K562 (cell line): ENCODE data around the gene MFSD6L. TPM values are rescaled to one million over a fixed set of nuclear protein-coding genes. Genes with fewer than 3 reads are reported as not detected.
A peak's percentile ranks its signal among the peaks of the same experiment; 100 is the strongest.

Experiments
- ATAC-seq: fragments of 200-7000 bp; cut with Tn5 transposase; 3 replicates; pipeline ENCODE4 v1.9.1; 2020; ENCODE audit warnings: moderate library complexity
- BruUV-seq: library from RNA; stranded (reverse); fragments of 400-500 nt; replicated peaks from 2 replicates; lab custom pipeline; 2021; lab: Mats Ljungman, UMichigan
- CTCF ChIA-PET: fragments of 300-600 bp; formaldehyde crosslinking; extraction: SDS; loops from one replicate; lab custom pipeline; 2021; ENCODE audit warnings: low intra/inter-chr PET ratio; lab: Yijun Ruan, JAX
- POLR2A ChIA-PET: fragments of 300-600, 350-650 bp; sonication (Branson Sonifier 250); formaldehyde crosslinking; extraction: SDS; loops from one replicate; lab custom pipeline; 2021; ENCODE audit warnings: antibody characterized with exemption, inconsistent platforms; lab: Yijun Ruan, JAX
- DNase-seq, 4 experiments: peaks; one replicate each; pipeline versions ENCODE4 v3.0.0 to v3.0.0-alpha.2; 2011 to 2018; ENCODE audit warnings: low spot score in 3 of 4, mixed read lengths in 3 of 4; ENCODE audit errors: extremely low read depth in 1 of 4
- FAIRE-seq: peaks from 2 replicates; lab custom pipeline; 2011; peaks lifted over from hg19 to GRCh38; lab: Jason Lieb, UNC
- H2AFZ ChIP-seq: 2 replicates; pipeline ENCODE4 v1.6.0; 2011; ENCODE audit warnings: low read depth, low read length, control low read depth, inconsistent platforms
- H3K27ac ChIP-seq: fragments of 200-600 bp; 3 replicates; pipeline ENCODE4 v1.8.0; 2011; ENCODE audit warnings: low read depth, mild to moderate bottlenecking, control low read depth, inconsistent platforms, low read length, moderate library complexity, mixed read lengths; ENCODE audit errors: extremely low read depth
- H3K27me3 ChIP-seq, 2 experiments: fragments of 300-600 bp in 1 of 2; 2 replicates in 1 of 2; 3 replicates in 1 of 2; pipeline versions ENCODE4 v1.6.0 to v1.8.0; 2011; ENCODE audit warnings: inconsistent platforms in 2 of 2, low read length in 2 of 2, mild to moderate bottlenecking in 1 of 2, mixed read lengths in 1 of 2, moderate library complexity in 1 of 2; ENCODE audit not compliant: control insufficient read depth in 2 of 2, insufficient read depth in 2 of 2
- H3K36me3 ChIP-seq: fragments of 300-600 bp; 3 replicates; pipeline ENCODE4 v1.8.0; 2011; ENCODE audit warnings: mild to moderate bottlenecking, low read length, inconsistent platforms; ENCODE audit not compliant: control insufficient read depth, insufficient read depth
- H3K4me1 ChIP-seq, 2 experiments: fragments of 200-600 bp in 1 of 2; replicated peaks in 1 of 2; 2 replicates in 1 of 2; 3 replicates in 1 of 2; pipeline versions ENCODE4 v1.5.1 to v1.8.0; 2011; ENCODE audit warnings: inconsistent platforms in 2 of 2, low read length in 2 of 2, mild to moderate bottlenecking in 1 of 2, mixed read lengths in 1 of 2, moderate library complexity in 1 of 2; ENCODE audit not compliant: control insufficient read depth in 2 of 2, insufficient read depth in 2 of 2
- H3K4me2 ChIP-seq: 2 replicates; pipeline ENCODE4 v1.6.1; 2011; ENCODE audit warnings: low read length, control low read depth, inconsistent platforms, mixed read lengths; ENCODE audit not compliant: insufficient read depth
- H3K4me3 ChIP-seq: fragments of 200-600 bp; sonication (generic), shearing (Covaris generic); 2 replicates; pipeline ENCODE4 v1.5.1; 2016; ENCODE audit warnings: control low read depth, inconsistent platforms
- H3K79me2 ChIP-seq: fragments of 200-600 bp; 3 replicates; pipeline ENCODE4 v1.8.0; 2011; ENCODE audit warnings: low read length, inconsistent platforms; ENCODE audit not compliant: control insufficient read depth, insufficient read depth
- H3K9ac ChIP-seq, 2 experiments: 2 replicates each; pipeline versions ENCODE4 v1.6.0 to v1.6.1; 2011; ENCODE audit warnings: low read depth in 2 of 2, low read length in 2 of 2, control low read depth in 1 of 2, inconsistent platforms in 1 of 2, mild to moderate bottlenecking in 1 of 2, mixed read lengths in 1 of 2; ENCODE audit not compliant: insufficient read depth in 1 of 2
- H3K9me1 ChIP-seq: one replicate; pipeline ENCODE4 v1.6.0; 2011; ENCODE audit warnings: inconsistent platforms, mild to moderate bottlenecking, low read length, moderate library complexity; ENCODE audit not compliant: control insufficient read depth, insufficient read depth
- H3K9me3 ChIP-seq: replicated peaks from 2 replicates; pipeline ENCODE4 v1.5.1; 2011; ENCODE audit warnings: low read depth, low read length, inconsistent platforms; ENCODE audit not compliant: control insufficient read depth, insufficient read depth
- H4K20me1 ChIP-seq: replicated peaks from 2 replicates; pipeline ENCODE4 v1.6.1; 2011; ENCODE audit warnings: low read length, inconsistent platforms, mixed read lengths; ENCODE audit not compliant: control insufficient read depth, insufficient read depth
- ATF1 ChIP-seq, 2 experiments: fragments of 450-650 bp in 1 of 2; IDR thresholded peaks; 2 replicates each; pipeline ENCODE4 v1.6.1; 2016; ENCODE audit warnings: missing compliant biosample characterization in 1 of 2, missing genetic modification characterization in 1 of 2
- ATF7 ChIP-seq: fragments of 450-650 bp; IDR thresholded peaks from 2 replicates; pipeline ENCODE4 v1.7.1; 2014; ENCODE audit warnings: mild to moderate bottlenecking, moderate library complexity
- E2F3 ChIP-seq: fragments of 250-450 bp; sonication (Bioruptor Pico); IDR thresholded peaks from 2 replicates; pipeline ENCODE4 v1.4.0; 2020; ENCODE audit warnings: mild to moderate bottlenecking
- E2F5 ChIP-seq: sonication (generic); formaldehyde crosslinking; IDR thresholded peaks from 2 replicates; pipeline ENCODE4 v1.8.0; 2022; ENCODE audit warnings: mild to moderate bottlenecking, missing genetic modification reagents
- HCFC1 ChIP-seq: IDR thresholded peaks from 2 replicates; pipeline ENCODE4 v1.6.1; 2012; ENCODE audit warnings: low read depth, low read length, improper control_type of control experiment
- MTA3 ChIP-seq: fragments of 450-650 bp; formaldehyde crosslinking; IDR thresholded peaks from 2 replicates; pipeline ENCODE4 v1.6.1; 2017; ENCODE audit warnings: mild to moderate bottlenecking, borderline replicate concordance
- NCOA4 ChIP-seq: fragments of 450-650 bp; IDR thresholded peaks from 2 replicates; pipeline ENCODE4 v1.6.1; 2018; ENCODE audit warnings: mild to moderate bottlenecking; ENCODE audit not compliant: partially characterized antibody
- RAD21 ChIP-seq, 2 experiments: fragments of 250-450 bp in 1 of 2; fragments of 450-650 bp in 1 of 2; sonication (Bioruptor Pico) in 1 of 2; formaldehyde crosslinking in 1 of 2; IDR thresholded peaks in 1 of 2; conservative IDR thresholded peaks in 1 of 2; 2 replicates each; pipeline versions ENCODE4 v1.4.0 to v1.8.0; 2020 to 2022; ENCODE audit warnings: mild to moderate bottlenecking in 2 of 2, moderate library complexity in 1 of 2
- REST ChIP-seq, 2 experiments: fragments of 450-650 bp; formaldehyde crosslinking in 1 of 2; IDR thresholded peaks; 2 replicates each; pipeline versions ENCODE4 v1.4.0 to v1.6.1; 2014 to 2020; ENCODE audit warnings: mild to moderate bottlenecking in 2 of 2, borderline replicate concordance in 1 of 2, low read depth in 1 of 2
- TAL1 ChIP-seq: fragments of 450-650 bp; IDR thresholded peaks from 2 replicates; pipeline ENCODE4 v1.6.1; 2016; ENCODE audit warnings: mild to moderate bottlenecking
- TBL1XR1 ChIP-seq, 2 experiments: IDR thresholded peaks; 2 replicates each; pipeline ENCODE4 v1.6.1; 2012; ENCODE audit warnings: improper control_type of control experiment in 2 of 2, low read length in 2 of 2, mild to moderate bottlenecking in 1 of 2
- ZNF584 ChIP-seq: fragments of 200-800 bp; sonication (Bioruptor generic); IDR thresholded peaks from 2 replicates; pipeline ENCODE4 v1.6.1; 2016; ENCODE audit warnings: low read depth, mild to moderate bottlenecking, missing genetic modification characterization, missing compliant biosample characterization
- WGBS: fragments of 100-300 bp; shearing (Covaris generic); methylation state at CpG from one replicate; pipeline ENCODE4 v1.1.6; 2016; ENCODE audit warnings: low coverage, mixed read lengths; ENCODE audit not compliant: insufficient coverage; ENCODE audit errors: missing lambda C conversion rate; 5-methylcytosine and 5-hydroxymethylcytosine counted together
- in situ Hi-C: fragments of 300-500 bp; cut with MboI; formaldehyde crosslinking; loops from 4 replicates; pipeline ENCODE4 v1.15.0; 2018; ENCODE audit warnings: inconsistent platforms, mixed read lengths
- intact Hi-C: fragments of 100-400 bp; cut with micrococcal nuclease; formaldehyde crosslinking; loops from 2 replicates; pipeline ENCODE4 v1.14.2; 2022
- polyA plus RNA-seq, 8 experiments: library from polyadenylated mRNA; depleted of rRNA in 4 of 8; stranded (reverse) in 5 of 8; unstranded in 3 of 8; fragments of >200 nt; fragmentation: Nextera tagmentation in 2 of 8; fragmentation: Illumina TruSeq in 1 of 8; extraction: Ambion mirVana in 2 of 8; extraction: Trizol in 1 of 8; gene quantifications; 2 replicates each; pipeline versions ENCODE4 v1.2.1 to v1.2.3, GENCODE V29; 2011 to 2014; ENCODE audit warnings: inconsistent platforms in 1 of 8, missing spikeins in 1 of 8
- total RNA-seq, 7 experiments: library from RNA; depleted of rRNA in 6 of 7; stranded (reverse); fragments of >200 nt in 6 of 7; fragmentation: Illumina TruSeq in 2 of 7; extraction: Trizol in 2 of 7; gene quantifications; 2 replicates each; pipeline versions ENCODE4 v1.2.1 to v1.2.3, GENCODE V29; 2011 to 2021; ENCODE audit warnings: low replicate concordance in 1 of 7

The MFSD6L gene
- total and polyA plus RNA-seq, 9 of the 15 experiments (the other 6 are each of a cell fraction or from before 2014, with no cell fraction given): not detected

GRCh38 chr17:8785547-8786413, 13.4 kb downstream of the MFSD6L start:
- FAIRE-seq: peak; percentile 65
- Histone ChIP-seq H3K4me1 (no peaks in the 10 kb centered on the region), H3K4me2 (no peak overlapping the region), H3K9me3 (no peaks in the 10 kb centered on the region), H3K4me3 (no peak overlapping the region), H3K36me3 (no peaks in the 10 kb centered on the region), H3K79me2 (no peaks in the 10 kb centered on the region), H3K9me1 (no peaks in the 10 kb centered on the region), H2AFZ (no peak overlapping the region), H4K20me1 (no peaks in the 10 kb centered on the region), H3K27me3 (peaks cover 11 to 12% of the 10 kb centered on the region in 2 experiments; a peak in 4 of 5 replicates), H3K27ac (no peak overlapping the region), H3K9ac (no peak overlapping the region)
- WGBS: 7% methylated on average over 14 of the region's 19 CpGs
- ATAC-seq: peak; percentile 88
- intact Hi-C loops (no loop called here), in situ Hi-C loops (loop anchor here (25.0 kb wide), 1 partner anchor 723 kb away; no protein-coding TSS in a partner anchor)
- BruUV-seq: no TSS peak
- POLR2A ChIA-PET: interaction anchor here (0.6 to 1.2 kb wide), 4 partner anchors 14 to 724 kb away, joined by 3 read pairs; no protein-coding TSS in a partner anchor
- peak; percentile 57 to 61 (median 59) for DNase-seq
- CTCF ChIA-PET: interaction anchor here (0.5 to 1.8 kb wide), 7 partner anchors 11 to 726 kb away, joined by 3 to 6 read pairs (median 3); partner anchors contain the start of gene RPL26
- TF ChIP-seq REST (IDR thresholded peaks at IDR 0.05; ENCODE audit: borderline replicate concordance) (peak; percentile 57; the same call in 1 of the 2 replicates), REST (CRISPR knock-in tag; IDR thresholded peaks at IDR 0.05; ENCODE audit: low read depth) (no peak), E2F5 (no peak), HCFC1 (no peak), MTA3 (no peak), NCOA4 (no peak), TBL1XR1 (IDR thresholded peaks at IDR 0.05; ENCODE audit: low read length in 2 of 2) (no peak), TAL1 (no peak), ZNF584 (no peak), E2F3 (CRISPR knock-in tag) (no peak), ATF1 (CRISPR knock-in tag; IDR thresholded peaks at IDR 0.05) (no peak), ATF1 (tag; IDR thresholded peaks at IDR 0.05) (no peak), ATF7 (no peak), RAD21 (CRISPR knock-in tag; conservative IDR thresholded peaks at IDR 0.05 in 1 of 2, IDR thresholded peaks at IDR 0.05 in 1 of 2) (peak; percentile 58 to 74)
